HG03457 (cell line): ENCODE results near the gene BSND.
"Not testable (repeated sequence)": the region's sequence is repeated elsewhere in the genome, so short reads cannot be mapped to it uniquely, and the experiment has no call there.

Experiments
- ATAC-seq: cut with Tn5 transposase; IDR thresholded peaks from one replicate; pipeline ENCODE4 v1.9.1; 2021; ENCODE audit warnings: moderate number of reproducible peaks; ENCODE audit not compliant: unreplicated experiment

Gene BSND

GRCh38 chr1:55015731-55016620 lies 17.2 kb downstream of the BSND start:
- no peak for ATAC-seq

DNA sequence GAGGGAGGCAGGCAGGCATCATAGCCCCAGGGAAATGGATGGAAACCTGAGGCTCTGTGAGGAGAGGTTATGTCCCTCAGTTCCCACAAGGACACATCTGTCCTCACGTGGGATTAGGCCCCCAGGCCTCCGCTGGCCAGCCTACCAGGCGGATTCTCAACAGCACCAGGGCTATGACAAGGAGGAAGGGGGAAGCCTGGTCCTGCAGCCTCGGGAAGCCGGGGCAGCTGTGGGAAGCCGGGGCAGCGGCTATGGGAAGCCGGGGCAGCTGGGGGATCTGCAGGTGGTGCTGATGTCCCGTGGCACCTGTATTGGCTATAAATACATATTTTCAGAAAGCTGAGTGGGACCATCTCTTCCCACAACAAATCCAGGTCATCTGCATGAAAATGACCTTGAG lies 19.7 kb downstream of the BSND start:
- no peak for ATAC-seq

- no peak for ATAC-seq
Measured at GRCh38 chr1:55021942-55022546, 23.3 kb downstream of the BSND start.

DNA sequence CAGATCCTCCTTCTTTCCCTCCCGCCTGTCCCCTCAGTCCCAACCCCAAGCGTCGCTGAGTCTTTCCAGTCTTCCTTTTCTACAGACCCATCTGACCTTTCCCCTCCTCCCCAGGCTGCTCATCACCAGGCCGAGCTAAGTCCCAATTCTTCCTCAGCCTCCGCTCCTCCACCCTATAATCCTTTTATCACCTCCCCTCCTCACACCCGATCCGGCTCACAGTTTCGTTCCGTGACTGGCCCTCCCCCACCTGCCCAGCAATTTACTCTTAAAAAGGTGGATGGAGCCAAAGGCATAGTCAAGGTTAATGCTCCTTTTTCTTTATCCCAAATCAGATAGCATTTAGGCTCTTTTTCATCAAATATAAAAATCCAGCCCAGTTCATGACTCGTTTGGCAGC lies 25.4 kb downstream of the BSND start:
- not testable (repeated sequence) for ATAC-seq

DNA sequence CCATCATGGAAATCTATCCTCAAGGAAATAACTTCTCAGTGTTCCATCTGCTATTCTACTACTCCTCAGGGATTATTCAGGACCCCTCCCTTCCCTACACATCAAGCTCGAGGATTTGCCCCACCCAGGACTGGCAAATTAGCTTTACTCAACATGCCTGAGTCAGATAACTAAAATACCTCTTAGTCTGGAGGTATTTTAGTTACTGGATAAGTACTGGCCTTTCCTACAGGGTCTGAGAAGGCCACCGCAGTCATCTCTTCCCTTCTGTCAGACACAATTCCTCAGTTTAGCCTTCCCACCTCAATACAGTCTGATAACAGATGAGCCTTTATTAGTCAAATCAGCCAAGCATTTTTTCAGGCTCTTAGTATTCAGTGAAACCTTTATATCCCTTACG lies 27.9 kb downstream of the BSND start:
- ATAC-seq, result not testable (repeated sequence)

DNA sequence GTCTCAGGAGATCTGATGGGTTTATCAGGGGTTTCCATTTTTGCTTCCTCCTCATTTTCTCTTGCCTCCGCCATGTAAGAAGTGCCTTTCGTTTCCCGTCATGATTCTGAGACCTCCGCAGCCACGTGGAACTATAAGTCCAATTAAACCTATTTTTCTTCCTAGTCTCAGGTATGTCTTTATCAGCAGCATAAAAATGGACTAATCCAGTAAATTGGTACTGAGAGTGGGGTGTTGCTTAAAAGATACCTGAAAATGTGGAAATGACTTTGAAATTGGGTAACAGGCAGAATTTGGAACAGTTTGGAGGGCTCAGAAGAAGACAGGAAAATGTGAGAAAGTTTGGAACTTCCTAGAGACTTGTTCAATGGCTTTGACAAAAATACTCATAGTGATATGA lies 32.4 kb downstream of the BSND start:
- not testable (repeated sequence) for ATAC-seq

DNA sequence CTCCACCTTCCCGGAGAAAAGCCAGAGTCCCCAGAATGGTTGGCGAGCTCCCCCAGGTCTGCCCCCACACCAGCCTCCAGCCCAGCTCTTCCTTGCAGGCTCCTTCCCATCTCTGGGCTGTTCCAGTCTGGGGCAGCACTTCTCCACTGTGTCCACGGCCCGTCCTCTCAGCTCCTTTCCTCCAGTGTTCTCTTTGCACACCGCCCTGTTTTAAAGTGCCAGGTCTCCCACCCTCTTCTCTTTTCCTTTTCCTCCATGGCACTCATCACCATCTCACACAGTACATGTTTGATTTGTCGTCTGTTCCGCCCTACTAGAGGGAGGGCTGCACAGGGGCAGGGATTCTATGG lies 34.5 kb downstream of the BSND start:
- no peak for ATAC-seq

DNA sequence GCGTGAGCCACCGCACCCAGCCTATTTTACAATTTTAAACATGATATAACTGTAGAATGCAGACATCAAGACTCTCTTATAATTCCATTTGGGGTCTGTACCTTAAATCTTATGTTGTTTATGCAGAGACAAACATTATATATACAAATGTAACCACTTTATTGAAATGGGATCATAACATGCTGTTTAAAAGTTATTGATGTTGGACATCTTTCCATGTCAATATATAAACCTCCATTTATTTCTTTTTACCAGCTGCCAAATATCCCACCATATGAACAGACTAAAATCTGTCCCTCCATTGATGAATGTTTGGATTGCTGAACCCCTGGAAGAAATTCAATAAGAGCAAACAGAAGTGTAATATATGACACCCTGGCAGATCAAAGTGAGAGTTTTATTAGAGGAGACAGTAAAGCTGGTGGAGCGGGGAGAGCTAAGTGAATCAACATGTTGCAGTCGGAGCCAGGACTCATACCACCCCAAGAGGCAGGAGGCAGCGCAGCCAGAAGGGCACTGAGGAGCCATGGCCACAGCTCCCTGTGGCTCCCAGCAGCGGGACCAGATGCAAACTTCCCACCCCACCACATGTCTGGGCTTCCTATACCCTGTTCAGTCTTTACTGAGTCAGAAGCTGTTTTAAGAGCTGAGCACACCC lies 35.9 kb downstream of the BSND start:
- ATAC-seq, result no peak

DNA sequence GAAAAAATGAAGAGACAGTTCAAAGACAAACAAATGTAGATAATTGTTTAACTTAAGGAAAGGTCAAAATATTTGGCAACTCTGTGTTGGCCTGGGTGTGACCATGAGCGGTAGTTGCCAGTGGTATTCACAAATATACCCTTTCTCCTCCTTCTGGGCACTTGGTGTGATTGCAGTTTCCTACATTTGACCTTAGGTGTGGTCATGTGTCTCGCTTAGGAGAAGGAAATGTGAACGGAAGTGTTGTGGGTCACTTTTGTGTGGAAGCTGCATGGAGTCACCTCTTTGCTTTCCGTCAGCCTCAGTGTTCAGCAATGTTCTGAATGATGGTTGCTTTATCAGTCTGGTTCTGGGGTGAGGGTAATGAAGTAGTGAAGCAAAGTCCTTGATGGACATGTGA lies 37.2 kb downstream of the BSND start:
- ATAC-seq, result no peak

DNA sequence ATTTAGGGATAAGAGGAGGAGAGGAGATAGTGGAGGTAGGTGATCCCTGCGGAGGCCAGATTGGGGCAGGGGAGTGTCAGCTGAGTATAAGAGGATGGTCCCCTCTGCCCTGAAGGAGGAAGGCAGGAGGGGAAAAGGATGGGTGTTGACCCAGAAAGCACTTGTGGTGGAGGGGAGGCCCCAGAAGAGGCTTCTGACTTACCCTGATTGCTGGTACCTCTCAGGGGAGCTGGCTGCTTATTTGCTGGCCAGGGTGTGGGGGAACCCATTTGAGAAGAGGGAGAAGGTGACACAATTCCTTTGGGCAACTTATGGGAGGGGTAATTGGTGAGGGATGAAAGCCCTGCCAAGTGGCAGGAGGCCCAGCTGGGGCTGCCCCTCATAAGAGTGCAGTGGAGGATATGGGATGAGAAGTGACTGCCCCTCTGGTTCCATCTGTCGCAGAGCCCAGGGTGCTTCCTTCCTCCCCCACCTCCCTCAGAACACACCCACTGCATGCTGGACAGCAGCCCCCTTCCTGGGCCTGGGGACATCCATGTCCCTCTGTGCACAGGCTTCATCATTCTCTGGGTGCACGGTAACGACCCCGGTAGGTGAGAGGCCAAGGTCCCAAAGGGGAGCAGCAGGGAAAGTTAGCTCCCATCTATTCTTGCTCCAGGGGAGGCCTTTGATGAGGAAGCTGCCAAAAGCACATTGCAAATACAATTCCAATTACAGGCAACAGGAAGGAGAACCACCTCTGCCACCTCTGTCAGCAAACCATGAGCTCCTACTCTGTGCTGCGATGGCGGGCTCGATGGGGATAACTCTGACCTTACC lies 39.2 kb downstream of the BSND start:
- ATAC-seq, result no peak

GRCh38 chr1:55038552-55038838 lies 39.8 kb downstream of the BSND start:
- no peak for ATAC-seq

GRCh38 chr1:55038974-55039341 lies 40.2 kb downstream of the BSND start:
- ATAC-seq, result no peak

DNA sequence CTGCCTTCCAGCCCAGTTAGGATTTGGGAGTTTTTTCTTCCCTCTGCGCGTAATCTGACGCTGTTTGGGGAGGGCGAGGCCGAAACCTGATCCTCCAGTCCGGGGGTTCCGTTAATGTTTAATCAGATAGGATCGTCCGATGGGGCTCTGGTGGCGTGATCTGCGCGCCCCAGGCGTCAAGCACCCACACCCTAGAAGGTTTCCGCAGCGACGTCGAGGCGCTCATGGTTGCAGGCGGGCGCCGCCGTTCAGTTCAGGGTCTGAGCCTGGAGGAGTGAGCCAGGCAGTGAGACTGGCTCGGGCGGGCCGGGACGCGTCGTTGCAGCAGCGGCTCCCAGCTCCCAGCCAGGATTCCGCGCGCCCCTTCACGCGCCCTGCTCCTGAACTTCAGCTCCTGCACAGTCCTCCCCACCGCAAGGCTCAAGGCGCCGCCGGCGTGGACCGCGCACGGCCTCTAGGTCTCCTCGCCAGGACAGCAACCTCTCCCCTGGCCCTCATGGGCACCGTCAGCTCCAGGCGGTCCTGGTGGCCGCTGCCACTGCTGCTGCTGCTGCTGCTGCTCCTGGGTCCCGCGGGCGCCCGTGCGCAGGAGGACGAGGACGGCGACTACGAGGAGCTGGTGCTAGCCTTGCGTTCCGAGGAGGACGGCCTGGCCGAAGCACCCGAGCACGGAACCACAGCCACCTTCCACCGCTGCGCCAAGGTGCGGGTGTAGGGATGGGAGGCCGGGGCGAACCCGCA lies 40.8 kb downstream of the BSND start, which contains the start of gene PCSK9:
PCSK9 (plus strand) TSS at position 207 of the 741 bp plus-strand sequence; CDS start at position 497, 290 bp downstream.
- ATAC-seq, result no peak

DNA sequence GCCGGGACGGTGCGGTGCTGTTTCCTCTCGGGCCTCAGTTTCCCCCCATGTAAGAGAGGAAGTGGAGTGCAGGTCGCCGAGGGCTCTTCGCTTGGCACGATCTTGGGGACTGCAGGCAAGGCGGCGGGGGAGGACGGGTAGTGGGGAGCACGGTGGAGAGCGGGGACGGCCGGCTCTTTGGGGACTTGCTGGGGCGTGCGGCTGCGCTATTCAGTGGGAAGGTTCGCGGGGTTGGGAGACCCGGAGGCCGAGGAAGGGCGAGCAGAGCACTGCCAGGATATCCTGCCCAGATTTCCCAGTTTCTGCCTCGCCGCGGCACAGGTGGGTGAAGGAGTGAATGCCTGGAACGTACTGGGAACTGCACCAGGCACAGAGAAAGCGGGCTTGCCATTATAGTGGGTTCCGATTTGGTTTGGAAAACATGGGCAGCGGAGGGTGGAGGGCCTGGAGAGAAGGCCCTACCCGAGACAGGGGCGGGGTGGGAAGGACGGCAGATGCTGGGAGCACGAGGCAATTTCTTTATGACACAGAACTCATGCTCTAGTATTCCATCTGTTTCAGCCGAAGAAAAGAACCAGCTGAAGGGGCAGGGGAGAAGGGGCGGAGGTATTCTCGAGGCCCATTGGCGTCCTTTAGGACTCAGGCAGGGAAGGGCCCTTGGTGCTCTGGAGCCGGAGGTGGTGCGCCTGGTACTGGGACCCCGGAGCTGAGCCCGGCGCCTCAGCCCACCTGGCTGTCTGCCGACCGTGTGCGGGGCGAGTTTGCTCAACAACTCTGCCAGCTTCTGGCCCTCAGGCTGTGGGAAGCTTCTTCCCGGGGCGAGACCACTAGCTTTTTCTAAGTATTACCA lies 41.6 kb downstream of the BSND start:
- ATAC-seq, result no peak

DNA sequence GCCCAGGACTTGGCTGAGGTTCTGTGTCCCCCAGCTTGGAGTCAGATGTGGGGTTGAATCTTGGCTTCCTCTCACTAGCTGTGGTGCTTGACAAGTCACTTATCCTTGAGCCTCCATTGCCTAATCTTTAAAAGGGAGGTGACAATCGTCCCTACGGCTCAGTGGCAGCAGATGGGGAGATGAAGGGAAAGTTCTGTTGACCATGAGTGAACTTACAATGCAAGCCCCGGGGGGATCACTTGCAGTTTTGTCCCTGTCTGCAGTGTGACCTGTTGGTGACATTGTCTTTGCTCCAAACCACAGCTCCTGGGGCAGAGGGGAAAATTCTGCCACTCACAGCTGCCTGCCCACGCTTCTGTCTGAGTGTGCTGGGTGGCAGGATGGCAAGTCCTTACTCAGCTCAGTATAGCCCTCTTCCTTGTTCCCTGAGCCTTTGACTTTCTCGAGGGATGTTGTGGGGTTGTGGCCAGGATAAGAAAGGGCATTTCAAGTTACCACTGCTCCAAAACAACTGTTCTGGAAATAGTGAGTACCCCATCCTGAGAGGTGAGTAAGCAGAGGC lies 42.3 kb downstream of the BSND start:
- ATAC-seq, result no peak

- no peak for ATAC-seq
Measured at GRCh38 chr1:55041613-55042012, 42.9 kb downstream of the BSND start.

GRCh38 chr1:55043011-55043410 lies 44.3 kb downstream of the BSND start:
- ATAC-seq, result no peak

DNA sequence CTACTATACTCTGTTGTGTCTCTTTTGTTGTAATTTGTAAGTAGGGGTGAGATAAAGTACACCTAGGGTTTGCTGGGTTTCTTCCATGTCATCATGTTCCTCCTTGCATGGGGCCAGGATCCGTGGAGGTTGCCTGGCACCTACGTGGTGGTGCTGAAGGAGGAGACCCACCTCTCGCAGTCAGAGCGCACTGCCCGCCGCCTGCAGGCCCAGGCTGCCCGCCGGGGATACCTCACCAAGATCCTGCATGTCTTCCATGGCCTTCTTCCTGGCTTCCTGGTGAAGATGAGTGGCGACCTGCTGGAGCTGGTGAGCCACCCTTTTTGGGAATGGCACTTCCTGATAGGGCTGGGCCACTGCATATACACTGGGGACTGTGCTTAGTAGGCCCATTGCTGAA lies 45.0 kb downstream of the BSND start:
- ATAC-seq, result no peak

DNA sequence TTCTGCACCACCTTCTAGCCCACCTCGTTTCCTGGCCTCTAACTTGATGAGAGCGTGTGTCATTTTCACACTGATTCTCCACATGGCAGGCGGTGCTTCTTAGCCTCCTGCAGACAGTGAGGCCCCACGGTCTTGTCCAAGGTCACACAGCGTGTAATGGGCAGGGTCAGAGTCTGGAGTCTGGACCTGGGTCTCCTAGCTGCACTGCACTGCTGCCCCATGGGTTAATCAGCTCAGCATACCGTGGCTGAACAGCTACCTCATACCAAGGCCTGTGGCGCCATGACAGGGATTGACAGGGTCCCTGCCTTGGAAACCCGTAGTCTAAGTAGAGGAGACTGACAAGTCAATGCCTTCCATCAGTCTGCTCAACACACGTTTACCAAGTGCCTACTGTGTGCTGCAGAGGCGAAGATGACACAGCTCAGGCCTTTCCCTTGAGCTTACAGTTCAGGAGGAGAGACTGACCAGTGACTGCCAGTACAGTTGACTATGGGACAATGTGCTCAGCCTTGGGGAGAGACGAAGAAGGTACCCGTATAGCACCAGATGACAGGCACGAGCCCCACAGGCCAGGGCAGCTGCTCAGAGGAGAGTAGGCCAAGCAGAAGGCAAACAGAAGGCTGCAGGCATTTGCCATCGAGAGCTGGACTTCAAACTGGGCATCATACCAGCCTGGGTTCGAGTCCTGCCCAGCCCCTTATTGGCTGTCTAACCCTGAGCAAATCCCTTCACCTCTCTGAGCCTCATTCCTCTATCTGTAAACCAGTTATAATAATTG lies 46.1 kb downstream of the BSND start:
- ATAC-seq, result no peak
